HG03280 (cell line): ENCODE data around the gene KRTAP1-3.
"Not testable (repeated sequence)": the region's sequence is repeated elsewhere in the genome, so short reads cannot be mapped to it uniquely, and the experiment has no call there.

Experiments
- ATAC-seq: cut with Tn5 transposase; IDR thresholded peaks from one replicate; pipeline ENCODE4 v1.9.1; 2021; ENCODE audit warnings: mild to moderate bottlenecking, moderate library complexity; ENCODE audit not compliant: unreplicated experiment

The KRTAP1-3 gene

DNA sequence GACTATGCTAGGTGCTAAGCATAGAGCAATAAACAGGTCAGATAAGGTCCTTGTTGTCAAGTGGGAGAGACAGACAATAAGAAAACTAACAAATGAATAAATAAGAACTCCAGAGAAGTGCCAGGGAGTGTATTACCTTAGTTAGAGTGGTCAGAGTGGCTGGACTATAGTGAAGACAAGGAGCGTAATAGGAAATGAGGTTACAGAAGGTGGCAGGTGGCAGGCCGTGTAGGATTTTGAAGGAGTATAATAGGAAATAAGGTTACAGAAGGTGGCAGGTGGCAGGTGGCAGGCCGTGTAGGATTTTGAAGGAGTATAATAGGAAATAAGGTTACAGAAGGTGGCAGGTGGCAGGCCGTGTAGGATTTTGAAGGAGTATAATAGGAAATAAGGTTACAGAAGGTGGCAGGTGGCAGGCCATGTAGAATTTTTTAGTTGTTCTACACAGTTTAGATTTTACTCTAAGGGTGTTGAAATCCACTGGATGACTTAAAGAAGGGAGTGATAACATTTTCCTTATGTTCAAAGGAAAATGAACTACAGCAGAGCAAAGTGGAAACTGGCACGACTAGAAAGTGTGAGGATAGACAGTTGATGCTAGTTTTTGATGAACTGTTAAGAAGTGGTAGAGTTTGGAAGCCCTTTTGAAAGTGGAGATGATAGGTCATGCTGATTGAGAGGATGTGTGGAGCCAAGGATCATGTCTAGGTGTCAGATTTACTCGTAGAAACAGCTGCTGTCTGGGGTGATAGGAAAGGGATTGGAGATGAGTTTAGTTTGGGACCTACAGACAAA, 22.2 kb downstream of the KRTAP1-3 start:
- ATAC-seq = no peak

GRCh38 chr17:41010441-41010840, 24.2 kb downstream of the KRTAP1-3 start:
- ATAC-seq = no peak

- ATAC-seq = no peak
Measured at GRCh38 chr17:41009936-41010335, 24.7 kb downstream of the KRTAP1-3 start.

- ATAC-seq = no peak
Measured at GRCh38 chr17:41009301-41009760, 25.3 kb downstream of the KRTAP1-3 start.

DNA sequence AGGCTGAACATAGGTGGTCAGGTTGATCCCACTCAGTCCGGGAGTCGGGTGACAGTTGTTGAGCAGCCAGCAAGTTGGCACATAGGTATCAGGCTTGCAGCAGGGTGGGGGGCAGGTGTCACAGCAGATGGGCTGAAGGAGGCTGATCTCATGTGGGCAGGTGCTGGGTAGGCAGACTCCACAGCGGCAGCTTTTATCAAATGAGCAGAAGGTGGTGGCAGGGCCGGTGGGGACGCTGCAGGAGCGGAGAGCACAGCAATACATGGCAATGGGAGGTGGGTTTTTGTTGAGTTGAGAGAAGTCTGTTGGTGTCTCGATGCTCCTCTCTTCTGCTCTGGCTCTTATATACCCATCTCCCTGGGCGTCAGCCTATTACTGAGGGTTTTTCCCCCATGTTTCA, 25.9 kb downstream of the KRTAP1-3 start, which contains the start of gene KRTAP3-1:
KRTAP3-1 (minus strand) TSS at position 318 of the 400 bp plus-strand sequence; CDS start at position 264, 54 bp downstream.
- ATAC-seq = no peak

DNA sequence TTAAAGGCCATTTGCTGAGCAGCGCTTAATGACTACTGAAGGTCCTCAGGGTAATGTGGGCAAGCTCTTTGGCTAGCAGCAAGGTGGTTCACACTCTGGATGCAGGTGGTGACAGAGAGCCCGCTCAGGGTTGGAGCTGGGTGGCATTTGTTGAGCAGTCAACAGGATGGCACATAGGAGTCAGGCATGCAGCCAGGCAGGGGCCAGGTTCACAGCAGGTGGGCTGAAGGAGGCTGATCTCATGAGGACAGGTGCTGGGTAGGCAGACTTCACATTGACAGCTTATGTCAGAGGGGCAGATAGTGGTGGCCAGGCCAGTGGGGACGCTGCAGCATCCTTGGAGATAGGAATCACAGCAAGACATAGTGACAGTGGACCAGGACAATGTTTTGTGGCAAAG, 30.3 kb downstream of the KRTAP1-3 start:
- no peak for ATAC-seq

DNA sequence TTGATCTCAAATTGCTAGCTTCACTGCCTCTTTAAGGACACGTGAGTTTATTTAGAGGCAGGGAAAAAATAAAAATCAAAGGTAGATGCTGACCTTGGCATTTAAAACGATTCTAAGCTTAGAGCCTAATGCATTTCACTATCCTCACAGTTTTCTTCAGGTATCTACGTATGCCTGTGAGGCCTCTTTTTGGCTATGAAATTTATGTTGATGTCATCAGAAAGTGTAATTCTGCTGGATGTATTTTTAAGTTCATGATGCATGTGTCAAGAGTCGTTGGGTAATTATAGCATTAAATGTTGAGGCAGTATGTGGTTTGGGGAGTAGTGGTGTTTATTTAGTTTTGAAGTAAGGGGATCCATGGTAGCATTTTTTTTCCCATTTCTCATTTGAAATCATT, 30.7 kb downstream of the KRTAP1-3 start:
- no peak for ATAC-seq

DNA sequence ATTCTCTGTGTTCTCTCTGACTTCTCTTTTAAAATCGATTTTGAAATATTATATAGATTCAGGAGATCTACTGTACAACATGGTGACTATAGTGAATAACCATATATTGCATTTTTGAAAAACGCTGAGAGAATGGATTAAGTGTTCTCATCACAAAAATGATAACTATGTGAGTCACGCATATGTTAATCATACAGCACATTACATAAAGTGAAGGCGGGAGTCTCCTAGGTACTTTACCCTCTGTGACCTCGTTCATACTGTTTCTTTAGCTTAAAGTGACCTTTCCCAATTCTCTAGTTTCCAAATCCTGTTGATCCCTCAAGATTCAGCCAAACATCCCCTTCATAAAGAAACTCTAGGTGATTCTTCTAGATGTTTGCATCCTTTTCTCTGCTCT, 31.9 kb downstream of the KRTAP1-3 start:
- no peak for ATAC-seq

- ATAC-seq = no peak
Measured at GRCh38 chr17:41001795-41002194, 32.9 kb downstream of the KRTAP1-3 start.

DNA sequence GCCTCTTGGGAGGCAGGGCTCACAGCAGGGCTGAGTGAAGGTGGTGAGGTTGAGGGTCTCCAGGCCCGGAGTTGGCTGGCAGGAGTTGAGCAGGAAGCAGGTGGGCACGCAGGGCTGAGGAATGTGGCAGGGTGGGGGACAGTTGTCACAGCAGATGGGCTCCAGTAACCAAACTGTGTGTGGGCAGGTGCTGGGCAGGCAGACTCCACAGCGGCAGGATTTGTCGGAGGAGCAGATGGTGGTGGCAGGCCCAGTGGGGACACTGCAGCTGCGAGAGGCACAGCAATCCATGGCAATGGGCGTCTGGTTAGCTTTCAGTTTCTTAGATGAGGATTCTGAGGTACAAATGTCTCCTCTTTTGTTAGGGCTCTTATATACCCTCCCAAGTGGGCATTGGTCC, 35.1 kb downstream of the KRTAP1-3 start, which contains the start of gene KRTAP3-2:
KRTAP3-2 (minus strand) TSS at position 344 of the 400 bp plus-strand sequence; CDS start at position 291, 53 bp downstream.
- not testable (repeated sequence) for ATAC-seq

GRCh38 chr17:40997361-40997760, 37.3 kb downstream of the KRTAP1-3 start:
- ATAC-seq = no peak

DNA sequence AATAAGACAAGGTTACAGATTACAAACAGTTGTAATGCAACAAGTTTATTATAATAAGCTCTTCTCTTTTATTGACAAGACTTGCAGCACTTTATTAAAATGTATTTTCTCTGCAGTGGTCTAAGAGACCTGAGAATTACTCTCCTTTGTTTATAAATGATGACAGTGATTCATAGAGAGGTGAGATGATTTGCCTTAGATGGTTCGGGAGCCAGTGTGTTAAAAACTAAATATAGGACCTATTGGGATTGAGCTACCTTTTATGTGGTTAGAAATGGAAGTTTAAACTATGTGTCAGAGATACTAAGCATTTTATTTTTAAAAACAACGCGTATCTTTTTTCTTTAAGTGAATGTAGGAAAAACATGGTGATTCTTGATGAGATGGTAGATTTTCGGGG, 37.8 kb downstream of the KRTAP1-3 start:
- ATAC-seq = no peak

- no peak for ATAC-seq
Measured at GRCh38 chr17:40995116-40995515, 39.6 kb downstream of the KRTAP1-3 start.

- no peak for ATAC-seq
Measured at GRCh38 chr17:40993839-40994238, 40.8 kb downstream of the KRTAP1-3 start, which contains the start of gene KRTAP3-3. Gene KRTAP3-3, minus strand, starts transcription at chr17:40994164. Its CDS starts 67 bp downstream, at chr17:40994097.

- ATAC-seq = no peak
Measured at GRCh38 chr17:40993084-40993483, 41.6 kb downstream of the KRTAP1-3 start.

DNA sequence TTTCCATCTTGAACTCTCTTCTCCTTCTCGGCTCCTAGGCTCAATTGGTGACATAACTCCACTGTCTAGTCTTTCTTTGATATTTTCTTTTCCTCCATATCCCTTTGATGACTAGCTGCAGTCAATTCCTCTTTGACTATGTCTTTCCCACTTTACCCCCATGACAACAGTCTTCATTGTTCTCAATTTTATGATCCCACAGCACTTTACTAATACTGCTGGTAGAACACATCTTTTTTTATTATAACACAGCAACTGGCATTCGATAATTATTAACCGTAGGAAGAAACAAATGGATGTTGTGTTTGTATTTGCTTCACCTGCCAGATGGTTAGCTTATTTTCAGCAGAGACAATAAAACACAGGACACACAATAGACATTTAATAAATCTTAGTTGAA, 42.0 kb downstream of the KRTAP1-3 start:
- no peak for ATAC-seq

- ATAC-seq = no peak
Measured at GRCh38 chr17:40986920-40987319, 47.8 kb downstream of the KRTAP1-3 start.

DNA sequence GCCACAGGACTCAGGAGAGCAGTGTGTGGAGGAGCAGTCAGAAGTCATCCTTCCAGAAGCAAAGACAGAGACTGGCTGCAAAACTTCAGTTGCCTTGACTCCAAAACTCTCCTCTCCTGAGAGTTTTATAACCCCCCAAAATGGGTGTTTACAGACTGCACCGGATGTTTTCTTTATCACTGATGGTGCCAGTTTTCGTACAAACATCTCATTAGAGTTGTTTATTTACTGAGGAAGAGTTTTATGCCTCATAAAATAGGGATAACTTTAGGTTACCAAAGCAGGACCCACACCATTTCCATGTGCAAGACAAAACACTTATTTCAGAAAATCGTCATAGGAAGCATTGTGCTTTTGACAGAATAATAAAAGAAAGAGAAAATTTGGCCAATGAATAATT, 50.4 kb downstream of the KRTAP1-3 start, which contains the start of gene KRT40:
KRT40 (minus strand) TSS at position 101 of the 400 bp plus-strand sequence; CDS start at position 48, 53 bp downstream.
- no peak for ATAC-seq
